CD4-positive, CD25-positive, alpha-beta regulatory T cell (primary cell): Measurements from ENCODE around the gene DR1. TPM values are rescaled to one million over a fixed set of nuclear protein-coding genes. Genes with fewer than 3 reads are reported as not detected.

ENCODE experiments used
- ATAC-seq, 2 donors: fragments of 150-1000 bp; cut with Tn5 transposase; one replicate each; pipeline ENCODE4 v1.10.0; 2021; ENCODE audit warnings: low read depth in 2 of 2, moderate number of reproducible peaks in 2 of 2, moderate library complexity in 1 of 2
- DNase-seq, 3 donors: peaks; one replicate each; pipeline versions ENCODE4 v3.0.0 to v3.0.0-alpha.2; 2012 to 2022; ENCODE audit warnings: mixed read lengths in 1 of 3
- H3K27ac ChIP-seq: one replicate; pipeline ENCODE4 v1.7.0; 2013; ENCODE audit warnings: mild to moderate bottlenecking, low read length; ENCODE audit not compliant: insufficient read depth, poor library complexity, severe bottlenecking
- H3K27me3 ChIP-seq: one replicate; pipeline ENCODE4 v1.7.0; 2013; ENCODE audit warnings: low read length; ENCODE audit not compliant: control insufficient read depth, insufficient read depth
- H3K36me3 ChIP-seq: one replicate; pipeline ENCODE4 v1.7.0; 2013; ENCODE audit warnings: mild to moderate bottlenecking, low read length, moderate library complexity; ENCODE audit not compliant: control insufficient read depth, insufficient read depth
- H3K4me1 ChIP-seq: 2 replicates; pipeline ENCODE4 v1.7.0; 2013; ENCODE audit warnings: mild to moderate bottlenecking, low read length; ENCODE audit not compliant: insufficient read depth, control insufficient read depth, poor library complexity, severe bottlenecking
- H3K4me3 ChIP-seq: one replicate; pipeline ENCODE4 v1.7.0; 2013; ENCODE audit warnings: low read depth, mild to moderate bottlenecking, low read length, moderate library complexity
- H3K9me3 ChIP-seq, 2 experiments: 1 replicate in 1 of 2; 2 replicates in 1 of 2; pipeline ENCODE4 v1.7.0; 2013; ENCODE audit warnings: low read length in 2 of 2, mild to moderate bottlenecking in 1 of 2, moderate library complexity in 1 of 2; ENCODE audit not compliant: control insufficient read depth in 2 of 2
- H3K27ac Mint-ChIP-seq, 3 donors: one replicate each; pipeline ENCODE4 v1.8.0; 2020 to 2022; ENCODE audit warnings: mild to moderate bottlenecking in 3 of 3, mixed read lengths in 3 of 3, moderate library complexity in 2 of 3
- H3K27me3 Mint-ChIP-seq: one replicate; pipeline ENCODE4 v1.8.0; 2022; ENCODE audit warnings: mild to moderate bottlenecking, mixed read lengths
- H3K36me3 Mint-ChIP-seq: one replicate; pipeline ENCODE4 v1.8.0; 2020; ENCODE audit warnings: mixed read lengths
- H3K4me1 Mint-ChIP-seq, 4 donors: one replicate each; pipeline ENCODE4 v1.8.0; 2020 to 2022; ENCODE audit warnings: mixed read lengths in 4 of 4, mild to moderate bottlenecking in 1 of 4
- H3K4me3 Mint-ChIP-seq, 4 donors: one replicate each; pipeline ENCODE4 v1.8.0; 2020 to 2022; ENCODE audit warnings: mild to moderate bottlenecking in 4 of 4, mixed read lengths in 4 of 4, moderate library complexity in 3 of 4
- H3K9me3 Mint-ChIP-seq, 7 donors: one replicate each; pipeline ENCODE4 v1.8.0; 2020 to 2022; ENCODE audit warnings: mixed read lengths in 7 of 7, mild to moderate bottlenecking in 3 of 7, moderate library complexity in 2 of 7
- polyA plus RNA-seq, 4 donors: library from polyadenylated mRNA; unstranded; fragments of 300-500 nt; fragmentation: Illumina TruSeq; gene quantifications; one replicate each; pipeline ENCODE4 v1.2.3, GENCODE V29; 2021
- total RNA-seq: library from RNA; stranded (reverse); gene quantifications from one replicate; pipeline ENCODE4 v1.2.3, GENCODE V29; 2022

The DR1 gene
- total and polyA plus RNA-seq, 5 donors from 2014 or later, result 69.5 to 85.4 (median 77.2) TPM

DNA sequence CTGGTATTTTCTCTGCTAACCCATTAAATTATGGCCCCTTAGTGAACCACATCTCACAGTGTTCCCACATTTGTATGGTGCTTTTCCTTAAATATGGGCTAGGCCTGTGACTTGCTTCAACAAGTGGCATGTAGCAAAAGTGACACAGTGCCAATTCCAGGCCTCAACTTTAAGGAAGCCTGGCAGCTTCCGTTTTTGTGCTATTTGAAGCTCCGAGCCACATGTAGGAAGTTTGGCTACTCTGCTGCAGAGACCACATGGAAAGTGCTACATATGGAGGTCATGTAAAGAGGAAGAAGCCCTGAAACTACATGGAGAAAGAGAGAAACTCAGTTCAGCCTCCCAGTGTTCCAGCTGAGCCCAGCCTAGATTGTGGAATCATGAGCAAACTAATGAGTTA, 28.5 kb upstream of the DR1 start:
- H3K27me3 Mint-ChIP-seq, result no peaks in the 10 kb centered on the region
- H3K4me1 ChIP-seq, result no peaks in the 10 kb centered on the region
- DNase-seq (no peak), ATAC-seq (no peak)
- no peak overlapping the region for H3K27ac ChIP-seq
- no peaks in the 10 kb centered on the region for H3K9me3 Mint-ChIP-seq
- peaks cover 15% of the 10 kb centered on the region for H3K36me3 Mint-ChIP-seq
- H3K36me3 ChIP-seq, result no peaks in the 10 kb centered on the region
- no peaks in the 10 kb centered on the region for H3K9me3 ChIP-seq
- peaks cover 0 to 9% (median 5%) of the 10 kb centered on the region in 4 donors for H3K4me1 Mint-ChIP-seq
- no peak overlapping the region for H3K4me3 ChIP-seq
- H3K4me3 Mint-ChIP-seq, result no peak overlapping the region
- H3K27me3 ChIP-seq, result no peaks in the 10 kb centered on the region
- H3K27ac Mint-ChIP-seq, result no peak overlapping the region

DNA sequence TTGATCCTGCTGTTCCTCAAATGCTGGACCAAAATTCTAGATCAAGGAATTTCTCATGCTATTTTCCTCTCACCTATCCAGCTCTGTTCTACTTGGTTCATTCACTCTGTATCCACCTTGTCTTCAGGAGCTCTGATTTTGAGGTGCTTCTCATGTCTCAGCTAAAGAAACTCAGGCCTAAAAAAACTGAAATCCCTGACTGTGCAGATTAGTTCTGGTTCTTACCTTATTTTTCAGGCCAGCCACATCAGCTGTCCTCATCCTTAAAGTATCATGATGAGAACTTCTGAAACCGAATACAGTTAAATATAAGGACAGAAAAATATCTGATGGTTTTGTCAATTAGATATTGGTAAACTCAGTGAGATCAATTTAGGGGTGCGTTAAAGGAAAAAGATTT, 27.8 kb upstream of the DR1 start:
- DNase-seq (no peak), ATAC-seq (no peak)
- peaks cover 0 to 9% (median 5%) of the 10 kb centered on the region in 4 donors for H3K4me1 Mint-ChIP-seq
- H3K27ac ChIP-seq, result no peak overlapping the region
- no peaks in the 10 kb centered on the region for H3K27me3 ChIP-seq
- H3K9me3 Mint-ChIP-seq, result no peaks in the 10 kb centered on the region
- H3K4me1 ChIP-seq, result no peaks in the 10 kb centered on the region
- H3K27me3 Mint-ChIP-seq, result no peaks in the 10 kb centered on the region
- H3K36me3 ChIP-seq, result no peaks in the 10 kb centered on the region
- H3K27ac Mint-ChIP-seq, result no peak overlapping the region
- no peak overlapping the region for H3K4me3 ChIP-seq
- H3K9me3 ChIP-seq, result no peaks in the 10 kb centered on the region
- no peak overlapping the region for H3K4me3 Mint-ChIP-seq
- H3K36me3 Mint-ChIP-seq, result peaks cover 13% of the 10 kb centered on the region

DNA sequence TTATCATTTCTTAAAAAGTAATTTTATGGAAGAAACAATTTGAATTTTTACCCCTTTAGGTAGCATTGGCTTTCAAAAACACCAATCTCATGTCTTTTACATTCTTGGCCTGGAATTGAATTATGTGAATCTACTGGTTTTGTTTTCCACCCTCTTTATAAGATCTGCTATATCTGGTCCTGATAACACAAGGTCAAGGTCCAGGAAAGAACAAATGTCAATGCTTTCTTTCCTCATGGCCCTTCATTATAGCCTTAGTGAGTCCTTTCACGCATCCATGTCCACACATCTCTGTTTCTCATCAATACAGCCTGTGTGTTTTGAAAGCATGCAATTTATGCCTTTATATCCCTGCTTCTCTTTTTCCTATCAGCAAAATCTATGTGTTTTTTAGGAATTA, 24.0 kb upstream of the DR1 start:
- no peak for DNase-seq
- peaks cover 0 to 6% (median 0%) of the 10 kb centered on the region in 4 donors for H3K4me1 Mint-ChIP-seq

DNA sequence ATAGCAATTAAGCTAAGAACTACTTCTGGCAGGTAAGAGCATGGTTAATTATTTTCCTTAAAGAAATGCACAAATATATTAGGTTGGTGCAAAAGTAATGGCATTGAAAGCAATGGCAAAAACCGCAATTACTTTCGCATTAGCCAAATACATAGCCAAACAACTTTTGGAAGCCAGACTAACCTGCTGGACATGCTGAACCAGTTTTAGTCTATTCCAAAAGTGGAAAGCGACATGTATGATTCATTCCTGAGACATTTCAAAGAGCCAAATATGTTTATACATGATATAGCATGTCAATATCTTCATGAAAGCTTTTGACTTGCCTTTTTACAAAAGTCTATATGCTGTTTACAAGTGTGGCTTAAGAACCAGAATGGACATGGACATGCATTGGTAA, 23.4 kb upstream of the DR1 start:
- Mint-ChIP-seq H3K27me3 (no peaks in the 10 kb centered on the region), H3K27ac (no peak overlapping the region), H3K36me3 (peaks cover 12% of the 10 kb centered on the region), H3K9me3 (no peaks in the 10 kb centered on the region), H3K4me1 (peaks cover 0 to 6% (median 0%) of the 10 kb centered on the region in 4 donors), H3K4me3 (no peak overlapping the region)
- no peaks in the 10 kb centered on the region for H3K4me1 ChIP-seq
- DNase-seq (no peak), ATAC-seq (no peak)
- no peak overlapping the region for H3K27ac ChIP-seq
- H3K4me3 ChIP-seq, result no peak overlapping the region
- H3K27me3 ChIP-seq, result no peaks in the 10 kb centered on the region
- no peaks in the 10 kb centered on the region for H3K36me3 ChIP-seq
- no peaks in the 10 kb centered on the region for H3K9me3 ChIP-seq

More for the DNA sequence above, 24.0 kb upstream of the DR1 start:
- no peaks in the 10 kb centered on the region for H3K27me3 Mint-ChIP-seq
- Histone ChIP-seq H3K4me1 (no peaks in the 10 kb centered on the region), H3K27me3 (no peaks in the 10 kb centered on the region), H3K9me3 (no peaks in the 10 kb centered on the region), H3K36me3 (no peaks in the 10 kb centered on the region), H3K27ac (no peak overlapping the region), H3K4me3 (no peak overlapping the region)
- no peak overlapping the region for H3K27ac Mint-ChIP-seq
- no peak overlapping the region for H3K4me3 Mint-ChIP-seq
- no peaks in the 10 kb centered on the region for H3K9me3 Mint-ChIP-seq
- H3K36me3 Mint-ChIP-seq, result peaks cover 12% of the 10 kb centered on the region
- ATAC-seq, result no peak

DNA sequence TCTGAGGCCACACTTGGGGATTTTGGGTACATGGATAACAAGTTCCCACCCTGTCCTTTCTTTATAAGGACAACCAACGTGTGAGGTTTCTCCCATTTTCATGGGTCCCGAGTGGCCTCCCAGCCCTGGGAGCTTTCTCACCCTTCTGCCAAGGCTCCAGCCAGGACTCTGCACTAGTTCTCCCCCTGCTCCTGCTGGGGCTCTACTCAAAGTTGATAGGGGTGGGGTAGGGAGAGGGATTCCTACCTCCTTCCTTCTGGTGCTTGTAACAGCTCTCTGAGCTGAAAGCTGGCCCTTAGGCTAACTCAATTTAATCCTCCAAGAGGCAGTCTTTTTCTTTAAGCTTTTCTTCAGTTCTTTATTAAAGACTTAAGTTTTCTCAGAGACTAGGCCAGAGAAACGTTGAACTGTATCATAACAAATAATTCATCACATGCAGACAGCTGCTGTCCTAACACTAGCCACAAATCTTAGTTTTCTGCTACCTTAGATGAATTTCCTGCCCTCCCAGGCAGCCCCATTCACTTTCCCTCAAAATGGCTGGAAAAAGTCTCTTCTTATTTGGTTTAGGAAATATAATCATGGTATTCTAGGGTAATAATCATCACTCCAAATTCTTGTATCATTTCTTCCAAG, 22.4 kb upstream of the DR1 start:
- ATAC-seq, result no peak
- no peak overlapping the region for H3K4me3 Mint-ChIP-seq

DNA sequence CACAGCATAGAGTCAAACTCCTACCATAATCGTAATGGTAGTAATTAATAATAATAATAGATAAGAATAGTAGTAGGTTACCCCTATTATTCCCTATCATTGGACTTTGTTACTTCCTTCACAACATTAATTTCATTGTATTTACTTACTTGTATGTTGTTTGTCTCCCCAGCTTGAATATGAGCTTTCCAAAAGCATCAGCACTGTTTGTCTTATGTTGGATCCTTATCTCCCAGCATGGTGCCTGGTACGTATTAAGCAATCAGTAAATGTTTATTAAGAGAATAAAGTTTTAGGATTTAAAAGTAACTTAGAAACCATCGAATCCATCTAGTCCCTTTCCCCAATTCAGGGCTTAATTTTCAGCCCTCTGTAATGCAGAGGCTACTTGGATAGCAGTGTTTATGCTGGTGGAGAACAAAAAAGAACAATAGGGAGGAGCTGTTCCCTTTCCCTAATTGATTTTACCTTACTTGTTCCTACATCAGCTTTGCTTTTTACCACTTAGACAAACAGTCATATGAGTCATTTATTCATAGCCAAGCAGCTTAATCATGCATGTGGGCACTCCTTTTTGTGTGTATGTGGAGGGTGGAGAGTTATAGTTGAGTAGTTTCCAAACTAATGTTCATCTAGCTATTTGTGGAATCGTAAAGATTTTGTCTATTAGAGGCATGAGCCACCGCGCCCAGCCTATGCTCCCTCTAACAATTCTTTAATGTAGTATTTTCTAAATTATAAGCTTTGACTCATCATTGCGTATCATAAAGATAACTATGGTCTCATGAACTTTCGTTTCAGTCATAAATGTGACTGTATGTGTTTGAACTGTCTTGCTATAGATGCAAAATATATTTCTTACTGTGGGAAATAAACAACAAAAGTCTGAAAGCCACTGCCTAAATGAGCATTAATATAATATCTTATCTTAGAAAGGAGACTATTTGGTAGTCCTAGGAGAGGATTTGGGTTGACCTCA, 20.9 kb upstream of the DR1 start:
- H3K9me3 ChIP-seq, result no peaks in the 10 kb centered on the region
- H3K27me3 Mint-ChIP-seq, result no peaks in the 10 kb centered on the region
- DNase-seq (no peak), ATAC-seq (no peak)
- H3K4me3 ChIP-seq, result no peak overlapping the region
- H3K27me3 ChIP-seq, result no peaks in the 10 kb centered on the region
- H3K4me1 ChIP-seq, result no peaks in the 10 kb centered on the region
- no peaks in the 10 kb centered on the region for H3K36me3 ChIP-seq
- no peaks in the 10 kb centered on the region for H3K9me3 Mint-ChIP-seq
- peak overlapping the region in 1 of 3 donors; percentile 66 for H3K27ac Mint-ChIP-seq
- peaks cover 0 to 2% (median 0%) of the 10 kb centered on the region in 4 donors for H3K4me1 Mint-ChIP-seq
- no peak overlapping the region for H3K27ac ChIP-seq
- no peak overlapping the region for H3K4me3 Mint-ChIP-seq
- H3K36me3 Mint-ChIP-seq, result peaks cover 3% of the 10 kb centered on the region

More for the DNA sequence above, 22.4 kb upstream of the DR1 start:
- no peaks in the 10 kb centered on the region for H3K36me3 ChIP-seq
- Mint-ChIP-seq H3K4me1 (peaks cover 0 to 1% (median 0%) of the 10 kb centered on the region in 4 donors), H3K9me3 (no peaks in the 10 kb centered on the region), H3K27me3 (no peaks in the 10 kb centered on the region), H3K27ac (peak overlapping the region in 1 of 3 donors; percentile 69), H3K36me3 (peaks cover 12% of the 10 kb centered on the region)
- no peak overlapping the region for H3K27ac ChIP-seq
- no peak overlapping the region for H3K4me3 ChIP-seq
- DNase-seq, result no peak
- H3K4me1 ChIP-seq, result no peaks in the 10 kb centered on the region
- no peaks in the 10 kb centered on the region for H3K27me3 ChIP-seq
- no peaks in the 10 kb centered on the region for H3K9me3 ChIP-seq

DNA sequence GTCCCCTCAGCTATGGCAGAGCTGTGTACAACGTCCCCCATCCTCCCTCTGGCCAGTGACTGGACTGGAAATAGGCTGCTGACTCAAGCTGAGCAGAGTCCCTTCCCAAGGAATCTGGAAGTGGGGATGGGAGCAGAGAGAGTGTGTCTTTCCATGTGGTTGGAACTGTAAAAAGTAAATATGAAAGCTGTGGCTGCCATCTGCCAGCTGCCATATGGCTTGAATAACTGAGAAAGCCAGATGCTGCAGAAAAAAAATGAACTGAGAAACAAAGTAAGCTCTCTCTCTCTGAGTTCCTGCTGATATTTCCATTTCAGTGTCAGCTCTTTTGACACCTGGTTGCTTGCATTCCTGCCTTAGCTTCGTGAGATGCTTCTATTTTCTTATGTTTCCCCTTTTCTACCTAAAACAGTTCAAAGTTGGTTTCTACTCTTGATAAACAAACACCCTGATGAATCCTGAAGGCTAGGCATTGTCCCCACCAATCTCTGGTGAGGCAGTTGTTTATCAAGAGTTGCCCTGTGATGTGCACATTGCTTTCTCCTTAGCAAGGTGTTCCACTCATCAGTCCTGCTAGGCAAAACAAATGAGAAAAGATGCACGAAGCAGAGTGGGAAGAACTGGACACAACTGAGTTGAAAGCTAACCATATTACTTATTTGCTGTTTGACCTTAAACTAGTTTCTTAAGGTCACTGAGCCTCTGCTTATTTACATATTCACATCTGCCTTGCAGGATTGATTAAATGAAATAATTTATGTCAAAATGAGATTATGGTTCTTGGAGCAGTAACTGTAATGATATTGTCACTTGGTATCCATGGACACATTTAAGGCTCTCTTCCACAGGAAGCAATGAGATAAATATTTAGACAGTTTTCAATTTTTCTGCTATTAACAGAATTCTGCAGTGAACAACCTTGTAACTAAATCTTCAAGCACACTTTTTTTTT, 16.6 kb upstream of the DR1 start:
- Mint-ChIP-seq H3K9me3 (no peaks in the 10 kb centered on the region), H3K36me3 (peaks cover 7% of the 10 kb centered on the region), H3K4me1 (peaks cover 0 to 2% (median 0%) of the 10 kb centered on the region in 4 donors), H3K4me3 (no peak overlapping the region), H3K27ac (peak overlapping the region; percentile 41 to 52 (median 47)), H3K27me3 (no peaks in the 10 kb centered on the region)
- H3K4me1 ChIP-seq, result no peaks in the 10 kb centered on the region
- DNase-seq (no peak), ATAC-seq (no peak)
- no peak overlapping the region for H3K4me3 ChIP-seq
- H3K9me3 ChIP-seq, result no peaks in the 10 kb centered on the region
- H3K27me3 ChIP-seq, result no peaks in the 10 kb centered on the region
- H3K27ac ChIP-seq, result no peak overlapping the region
- no peaks in the 10 kb centered on the region for H3K36me3 ChIP-seq
